GM21423 (cell line): ENCODE measurements around the gene PRSS27.
A peak's percentile ranks its signal among the peaks of the same experiment; 100 is the strongest.
"Not testable (repeated sequence)": the region's sequence is repeated elsewhere in the genome, so short reads cannot be mapped to it uniquely, and the experiment has no call there.

Source experiments
- ATAC-seq: cut with Tn5 transposase; IDR thresholded peaks from one replicate; pipeline ENCODE4 v1.9.1; 2021; ENCODE audit warnings: mild to moderate bottlenecking, moderate library complexity; ENCODE audit not compliant: unreplicated experiment

The PRSS27 gene

GRCh38 chr16:2728034-2728433 lies 8.0 kb upstream of the PRSS27 start:
- no peak for ATAC-seq

- ATAC-seq, result no peak
Measured at GRCh38 chr16:2726923-2727322, 6.9 kb upstream of the PRSS27 start.

- no peak for ATAC-seq
Measured at GRCh38 chr16:2724816-2725348, 4.9 kb upstream of the PRSS27 start.

- ATAC-seq, result no peak
Measured at GRCh38 chr16:2724088-2724676, 4.2 kb upstream of the PRSS27 start.

- ATAC-seq, result not testable (repeated sequence)
Measured at GRCh38 chr16:2721634-2722173, 1.7 kb upstream of the PRSS27 start.

GRCh38 chr16:2720719-2721633 lies 952 bp upstream of the PRSS27 start:
- peak; percentile 68 for ATAC-seq

GRCh38 chr16:2719328-2720063 lies 528 bp downstream of the PRSS27 start:
- no peak for ATAC-seq

- ATAC-seq, result no peak
Measured at GRCh38 chr16:2717383-2718263, 2.4 kb downstream of the PRSS27 start.

- no peak for ATAC-seq
Measured at GRCh38 chr16:2716948-2717347, 3.1 kb downstream of the PRSS27 start.

- no peak for ATAC-seq
Measured at GRCh38 chr16:2715966-2716885, 3.8 kb downstream of the PRSS27 start.

GRCh38 chr16:2715519-2715918 lies 4.5 kb downstream of the PRSS27 start:
- no peak for ATAC-seq

- ATAC-seq, result no peak
Measured at GRCh38 chr16:2715064-2715463, 5.0 kb downstream of the PRSS27 start.

GRCh38 chr16:2713985-2714774 lies 5.8 kb downstream of the PRSS27 start:
- no peak for ATAC-seq

- no peak for ATAC-seq
Measured at GRCh38 chr16:2713523-2713922, 6.5 kb downstream of the PRSS27 start.

- ATAC-seq, result no peak
Measured at GRCh38 chr16:2712546-2712945, 7.5 kb downstream of the PRSS27 start.

GRCh38 chr16:2712063-2712441 lies 8.0 kb downstream of the PRSS27 start:
- no peak for ATAC-seq

GRCh38 chr16:2711370-2712062 lies 8.5 kb downstream of the PRSS27 start:
- no peak for ATAC-seq
